ENCODE measurements around the gene RNF208.
A peak's percentile ranks its signal among the peaks of the same experiment; 100 is the strongest.
"Not testable (repeated sequence)": the region's sequence is repeated elsewhere in the genome, so short reads cannot be mapped to it uniquely, and the experiment has no call there.

Gene RNF208

DNA sequence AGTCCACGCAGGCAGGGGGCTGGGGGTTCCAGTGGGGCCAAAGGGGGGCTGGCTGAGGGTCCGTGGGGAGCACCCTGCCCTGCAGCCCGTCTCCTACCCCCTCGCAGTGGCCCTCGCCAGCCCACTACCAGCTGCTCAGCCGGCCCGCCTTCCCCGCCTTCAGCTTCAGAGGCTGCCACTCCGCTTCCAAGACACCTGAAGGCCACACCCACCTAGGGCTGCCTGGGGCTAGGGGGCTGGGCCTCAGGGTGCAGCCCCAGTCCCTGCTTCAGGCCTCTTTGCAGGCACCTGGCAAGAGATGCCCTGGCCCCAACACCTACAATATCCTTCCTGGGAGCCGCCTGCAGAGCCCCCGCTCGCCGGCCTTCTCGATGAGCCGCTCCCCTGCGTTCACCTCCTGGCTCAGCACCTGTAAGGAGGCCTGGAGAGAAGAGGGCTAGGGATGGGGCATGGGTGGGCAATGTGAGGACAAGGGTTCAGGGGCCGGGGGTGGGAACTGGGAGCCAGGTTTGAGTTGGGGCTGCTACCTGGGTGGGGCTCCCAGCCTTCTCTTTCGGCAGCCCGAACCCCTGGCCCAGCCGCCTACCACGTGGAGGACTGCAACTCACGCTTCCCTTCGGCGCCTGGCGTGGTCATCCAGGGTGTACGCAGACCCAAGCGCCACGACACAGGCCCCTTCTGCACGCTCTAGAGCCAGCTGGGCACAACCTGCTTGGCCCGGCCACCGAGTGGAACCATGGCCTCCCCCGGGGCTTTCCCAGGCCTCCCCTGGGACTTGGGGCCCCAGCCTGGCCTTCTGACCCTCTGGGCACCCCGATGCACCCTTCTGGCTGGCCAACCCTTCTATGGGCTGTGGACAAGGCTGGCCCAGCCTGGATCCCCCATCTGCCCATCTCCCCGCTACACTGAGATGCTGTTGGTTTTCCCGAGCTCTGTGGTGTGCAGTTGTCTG is 30.8 kb upstream of the RNF208 start:
- DNase-seq: no peak

- no peak for DNase-seq
Measured at GRCh38 chr9:137251490-137252268, 29.6 kb upstream of the RNF208 start.

DNA sequence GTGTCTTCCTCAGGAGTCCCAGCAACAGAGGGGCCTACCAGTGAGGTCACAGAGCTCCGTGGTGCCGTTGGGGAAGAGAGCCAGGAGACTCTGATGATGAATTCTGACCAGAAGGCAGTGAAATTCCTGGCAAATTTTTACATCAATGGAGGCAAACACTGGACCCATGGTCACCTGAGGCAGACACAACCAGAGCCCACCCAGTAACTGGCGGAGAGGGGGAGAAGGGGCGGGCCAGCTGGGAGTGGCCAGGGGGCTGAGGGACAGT is 29.1 kb upstream of the RNF208 start, which contains the start of gene STPG3:
STPG3 (plus strand) TSS at position 93 of the 268 bp plus-strand sequence; CDS start at position 94, 1 bp downstream.
- no peak for DNase-seq

GRCh38 chr9:137250329-137251193 is 28.5 kb upstream of the RNF208 start:
- no peak for DNase-seq

- no peak for DNase-seq
Measured at GRCh38 chr9:137247916-137248175, 25.8 kb upstream of the RNF208 start.

- no peak for DNase-seq
Measured at GRCh38 chr9:137247135-137247915, 25.3 kb upstream of the RNF208 start.

GRCh38 chr9:137245450-137246421 is 23.7 kb upstream of the RNF208 start:
- no peak for DNase-seq

DNA sequence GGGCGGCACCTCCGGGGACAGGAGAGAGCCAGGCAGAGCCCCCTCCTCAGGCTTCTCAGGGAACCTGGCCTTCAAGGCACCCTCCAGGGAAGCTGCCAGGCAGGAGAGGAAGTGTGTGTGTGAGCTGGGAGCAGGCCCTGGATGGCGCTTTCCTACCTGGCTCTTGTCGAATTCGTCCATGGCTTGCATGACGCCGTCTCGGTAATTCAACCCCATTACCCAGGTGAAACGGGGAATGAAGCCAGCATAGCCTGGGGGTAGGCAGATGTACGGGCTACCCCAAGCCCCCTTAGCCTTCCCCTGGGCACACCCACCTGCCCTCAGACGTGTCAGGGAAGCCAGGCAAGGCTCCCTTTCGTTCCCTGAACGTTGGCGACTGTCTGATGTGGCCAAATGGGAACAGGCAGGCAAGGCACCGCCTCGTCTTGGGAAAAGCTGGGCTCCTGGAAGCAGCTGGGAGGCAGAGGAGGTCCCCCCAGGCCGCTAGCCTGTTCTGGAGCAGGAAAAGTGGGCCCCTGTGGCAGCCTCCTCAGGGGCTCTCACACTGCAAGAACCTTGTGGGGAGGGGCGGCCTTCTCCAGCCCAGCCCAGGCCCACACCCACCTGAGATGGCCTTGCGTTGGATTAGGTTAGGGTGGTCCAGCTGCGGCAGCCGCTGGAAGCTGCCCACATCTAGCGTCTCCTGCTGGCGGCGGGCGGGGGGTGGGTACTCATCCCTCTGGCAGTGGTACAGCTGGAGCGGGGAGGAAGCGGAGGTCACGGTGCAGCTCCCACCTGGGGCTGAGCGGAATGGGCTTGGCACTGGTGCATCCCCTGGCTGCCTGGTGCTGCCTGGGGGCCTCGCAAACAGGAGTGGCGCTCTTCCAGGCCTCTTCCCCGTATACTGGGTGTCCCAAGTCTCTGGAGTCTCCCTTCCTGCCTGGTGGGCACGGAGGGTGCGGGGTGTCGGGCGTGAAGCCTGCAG is 22.7 kb upstream of the RNF208 start:
- DNase-seq: no peak

GRCh38 chr9:137243626-137244485 is 21.8 kb upstream of the RNF208 start:
- DNase-seq: no peak

DNA sequence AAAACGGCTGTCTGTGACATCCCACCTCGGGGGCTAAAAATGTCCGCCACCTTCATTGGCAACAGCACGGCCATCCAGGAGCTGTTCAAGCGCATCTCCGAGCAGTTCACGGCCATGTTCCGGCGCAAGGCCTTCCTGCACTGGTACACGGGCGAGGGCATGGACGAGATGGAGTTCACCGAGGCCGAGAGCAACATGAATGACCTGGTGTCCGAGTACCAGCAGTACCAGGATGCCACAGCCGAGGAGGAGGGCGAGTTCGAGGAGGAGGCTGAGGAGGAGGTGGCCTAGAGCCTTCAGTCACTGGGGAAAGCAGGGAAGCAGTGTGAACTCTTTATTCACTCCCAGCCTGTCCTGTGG is 21.2 kb upstream of the RNF208 start:
- not testable (repeated sequence) for DNase-seq

DNA sequence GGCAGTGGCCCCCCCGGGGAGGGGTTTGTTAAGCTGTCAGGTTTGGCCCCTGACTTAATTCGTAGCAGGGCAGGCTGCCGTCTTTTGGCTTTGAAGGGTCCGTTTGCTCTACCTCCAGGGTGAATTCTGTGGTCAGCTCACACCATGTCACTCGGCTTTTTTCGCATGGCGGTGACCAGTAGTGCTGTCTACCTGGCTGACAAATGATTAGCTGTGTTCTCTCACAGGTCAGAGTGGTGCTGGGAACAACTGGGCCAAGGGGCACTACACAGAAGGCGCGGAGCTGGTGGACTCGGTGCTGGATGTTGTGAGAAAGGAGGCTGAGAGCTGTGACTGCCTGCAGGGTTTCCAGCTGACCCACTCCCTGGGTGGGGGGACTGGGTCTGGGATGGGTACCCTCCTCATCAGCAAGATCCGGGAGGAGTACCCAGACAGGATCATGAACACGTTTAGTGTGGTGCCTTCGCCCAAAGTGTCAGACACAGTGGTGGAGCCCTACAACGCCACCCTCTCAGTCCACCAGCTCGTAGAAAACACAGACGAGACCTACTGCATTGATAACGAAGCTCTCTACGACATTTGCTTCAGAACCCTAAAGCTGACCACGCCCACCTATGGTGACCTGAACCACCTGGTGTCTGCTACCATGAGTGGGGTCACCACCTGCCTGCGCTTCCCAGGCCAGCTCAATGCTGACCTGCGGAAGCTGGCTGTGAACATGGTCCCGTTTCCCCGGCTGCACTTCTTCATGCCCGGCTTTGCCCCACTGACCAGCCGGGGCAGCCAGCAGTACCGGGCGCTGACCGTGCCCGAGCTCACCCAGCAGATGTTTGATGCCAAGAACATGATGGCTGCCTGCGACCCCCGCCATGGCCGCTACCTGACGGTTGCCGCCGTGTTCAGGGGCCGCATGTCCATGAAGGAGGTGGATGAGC is 20.5 kb upstream of the RNF208 start:
- DNase-seq: no peak

DNA sequence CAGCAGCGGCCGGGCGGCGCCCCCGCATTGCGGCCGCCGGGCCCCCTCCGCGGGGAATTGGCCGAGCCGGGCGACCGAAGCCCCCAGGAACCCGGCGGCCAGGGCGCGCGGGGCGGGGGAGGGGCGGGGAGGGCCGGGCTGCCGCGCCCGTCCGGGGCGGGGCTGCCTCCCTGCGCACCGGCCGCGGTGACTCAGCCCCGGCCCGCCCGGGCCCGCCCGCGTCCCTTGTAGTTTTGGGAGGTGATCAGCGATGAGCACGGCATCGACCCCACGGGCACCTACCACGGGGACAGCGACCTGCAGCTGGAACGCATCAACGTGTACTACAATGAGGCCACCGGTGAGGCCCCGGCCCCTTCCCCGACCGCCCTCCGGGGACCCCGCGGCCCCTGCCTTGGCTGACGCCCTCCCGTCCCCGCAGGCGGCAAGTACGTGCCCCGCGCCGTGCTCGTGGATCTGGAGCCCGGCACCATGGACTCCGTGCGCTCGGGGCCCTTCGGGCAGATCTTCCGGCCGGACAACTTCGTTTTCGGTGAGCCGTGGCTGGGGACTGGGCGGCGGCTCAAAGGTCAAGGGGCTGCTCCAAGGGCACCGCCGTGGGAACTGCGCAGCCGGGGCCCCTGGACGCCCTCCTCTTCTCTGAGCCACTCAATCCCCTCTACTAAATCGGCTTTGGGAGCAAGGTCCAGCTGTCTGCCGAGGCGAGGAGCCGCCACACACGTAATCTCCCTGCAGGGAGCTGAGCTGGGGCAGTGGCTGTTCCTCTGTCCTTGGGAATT is 19.6 kb upstream of the RNF208 start:
- DNase-seq: peak; percentile 67

DNA sequence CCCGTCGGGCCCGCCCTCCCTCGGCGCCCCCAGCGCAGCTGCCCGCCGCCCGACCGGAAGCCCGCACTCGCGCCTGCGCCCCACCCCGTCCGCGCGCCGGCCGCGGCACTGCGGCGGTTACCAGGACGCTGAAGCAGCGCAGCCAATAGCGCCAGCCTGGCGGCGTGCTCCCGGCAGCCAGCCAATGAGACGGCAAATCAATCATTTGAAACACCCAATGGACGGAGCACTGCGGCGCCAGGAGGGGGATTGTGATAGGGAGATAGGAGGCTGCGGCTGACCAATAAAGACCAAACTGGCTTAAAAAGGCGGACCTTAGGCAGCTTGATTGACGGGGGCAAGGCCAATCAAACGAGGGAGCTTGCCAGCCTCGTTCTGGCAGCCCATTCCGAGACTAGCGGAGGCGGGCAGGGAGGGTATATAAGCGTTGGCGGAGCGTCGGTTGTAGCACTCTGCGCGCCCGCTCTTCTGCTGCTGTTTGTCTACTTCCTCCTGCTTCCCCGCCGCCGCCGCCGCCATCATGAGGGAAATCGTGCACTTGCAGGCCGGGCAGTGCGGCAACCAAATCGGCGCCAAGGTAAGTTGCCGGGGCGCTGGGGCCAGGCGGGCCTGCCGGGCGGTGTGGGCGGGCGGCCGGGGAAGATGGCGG is 18.9 kb upstream of the RNF208 start, which contains the start of gene TUBB4B:
TUBB4B (plus strand) TSS at position 447 of the 649 bp plus-strand sequence; CDS start at position 521, 74 bp downstream.
- DNase-seq: peak; percentile 100

- DNase-seq: peak; percentile 54
Measured at GRCh38 chr9:137240318-137240840, 18.3 kb upstream of the RNF208 start.

DNA sequence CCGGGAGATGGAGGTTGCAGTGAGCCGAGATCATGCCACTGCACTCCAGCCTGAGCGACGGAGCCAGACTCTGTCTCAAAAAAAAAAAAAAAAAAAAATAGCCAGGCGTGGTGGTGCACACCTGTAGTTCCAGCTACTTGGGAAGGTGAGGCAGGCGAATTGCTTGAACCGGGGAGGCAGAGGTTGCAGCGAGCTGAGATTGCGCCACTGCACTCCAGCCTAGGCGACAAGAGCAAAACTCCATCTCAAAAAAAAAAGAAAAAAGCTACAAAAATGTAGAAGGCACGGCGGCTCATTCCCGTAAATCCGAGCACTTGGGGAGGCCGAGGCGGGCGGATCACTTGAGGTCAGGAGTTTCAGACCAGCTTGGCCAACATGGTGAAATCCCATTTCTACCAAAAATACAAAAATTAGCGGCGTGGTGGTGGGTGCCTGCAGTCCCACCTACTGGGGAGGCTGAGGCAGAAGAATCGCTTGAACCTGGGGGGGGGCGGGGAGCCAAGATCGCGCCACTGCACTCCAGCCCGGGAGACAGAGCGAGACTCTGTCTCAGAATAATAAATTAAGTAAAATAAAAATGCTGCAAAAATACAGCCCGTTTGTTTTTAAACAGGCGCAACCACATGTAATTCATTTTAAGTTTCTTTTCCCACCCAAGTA is 17.6 kb upstream of the RNF208 start:
- not testable (repeated sequence) for DNase-seq
